HepG2 (cell line): ENCODE measurements around the gene HSPA1A. TPM values are rescaled to one million over a fixed set of nuclear protein-coding genes. Genes with fewer than 3 reads are reported as not detected.

Experiments
- ATF7-NPFF ChIP-seq: sonication (generic); formaldehyde crosslinking; IDR thresholded peaks from 2 replicates; pipeline ENCODE4 v1.8.1; 2023; ENCODE audit warnings: mild to moderate bottlenecking, low read depth, missing genetic modification reagents, moderate library complexity
- BRCA1 ChIP-seq: sonication (generic); formaldehyde crosslinking; IDR thresholded peaks from 2 replicates; pipeline ENCODE4 v1.4.0; 2020; ENCODE audit warnings: missing genetic modification reagents
- FOXA3 ChIP-seq: IDR thresholded peaks from 2 replicates; pipeline ENCODE4 v1.6.1; 2016; ENCODE audit warnings: missing genetic modification reagents, missing compliant biosample characterization
- MZF1 ChIP-seq: sonication (generic); formaldehyde crosslinking; IDR thresholded peaks from 2 replicates; pipeline ENCODE4 v1.8.1; 2023; ENCODE audit warnings: mild to moderate bottlenecking, missing genetic modification reagents, borderline replicate concordance
- ONECUT2 ChIP-seq: sonication (generic); formaldehyde crosslinking; IDR thresholded peaks from 2 replicates; pipeline ENCODE4 v1.4.0; 2020; ENCODE audit warnings: missing genetic modification reagents
- PHF21A ChIP-seq: sonication (generic); formaldehyde crosslinking; IDR thresholded peaks from 2 replicates; pipeline ENCODE4 v1.5.0; 2020; ENCODE audit warnings: mild to moderate bottlenecking, missing genetic modification reagents
- RCOR2 ChIP-seq: IDR thresholded peaks from 2 replicates; pipeline ENCODE4 v1.6.1; 2016; ENCODE audit warnings: missing biosample characterization, missing genetic modification reagents
- REPIN1 ChIP-seq: sonication (generic); formaldehyde crosslinking; IDR thresholded peaks from 2 replicates; pipeline ENCODE4 v1.8.0; 2022; ENCODE audit warnings: missing genetic modification reagents, low read depth, mild to moderate bottlenecking, borderline replicate concordance
- TBP ChIP-seq: sonication (generic); formaldehyde crosslinking; IDR thresholded peaks from 2 replicates; pipeline ENCODE4 v1.5.0; 2020; ENCODE audit warnings: missing genetic modification reagents
- YY1 ChIP-seq: IDR thresholded peaks from 2 replicates; pipeline ENCODE4 v1.6.1; 2011; ENCODE audit warnings: low read length, low read depth, moderate library complexity, mild to moderate bottlenecking; ENCODE audit not compliant: insufficient read depth, insufficient replicate concordance
- ZFAT ChIP-seq: sonication (generic); formaldehyde crosslinking; conservative IDR thresholded peaks from 2 replicates; pipeline ENCODE4 v1.8.1; 2023; ENCODE audit warnings: missing genetic modification reagents, inconsistent platforms
- ZNF747 ChIP-seq: sonication (generic); formaldehyde crosslinking; IDR thresholded peaks from 2 replicates; pipeline ENCODE4 v1.8.1; 2023; ENCODE audit warnings: missing genetic modification reagents, mild to moderate bottlenecking, borderline replicate concordance
- polyA plus RNA-seq, 8 experiments: library from polyadenylated mRNA; depleted of rRNA in 3 of 8; stranded (reverse) in 7 of 8; unstranded in 1 of 8; fragments of >200 nt; fragmentation: Illumina TruSeq in 4 of 8; extraction: Trizol in 4 of 8; gene quantifications; 2 replicates each; pipeline versions ENCODE4 v1.2.1 to v1.2.3, GENCODE V29; 2011 to 2016; ENCODE audit warnings: low read depth in 4 of 8, missing spikeins in 1 of 8, mixed read lengths in 1 of 8; ENCODE audit not compliant: insufficient read depth in 1 of 8
- total RNA-seq, 5 experiments: library from RNA; depleted of rRNA; stranded (reverse); fragments of >200 nt; fragmentation: Illumina TruSeq; extraction: Trizol; gene quantifications; 2 replicates each; pipeline ENCODE4 v1.2.3, GENCODE V29; 2016; ENCODE audit warnings: low read depth in 1 of 5
- TF ChIP-seq, protein P1 (sequence below): sonication (generic); formaldehyde crosslinking; IDR thresholded peaks from 2 replicates; pipeline ENCODE4 v1.4.0; 2020; ENCODE audit warnings: missing genetic modification reagents
- TF ChIP-seq, protein P2 (sequence below): sonication (generic); formaldehyde crosslinking; conservative IDR thresholded peaks from 2 replicates; pipeline ENCODE4 v1.4.0; 2020; ENCODE audit warnings: mild to moderate bottlenecking, missing genetic modification reagents, moderate library complexity
- TF ChIP-seq, protein P3 (sequence below): sonication (generic); formaldehyde crosslinking; IDR thresholded peaks from 2 replicates; pipeline ENCODE4 v1.4.0; 2020; ENCODE audit warnings: missing genetic modification reagents
- TF ChIP-seq, protein P4 (sequence below): fragments of 450-650 bp; IDR thresholded peaks from 2 replicates; pipeline ENCODE4 v1.6.1; 2017
- TF ChIP-seq, protein P5 (sequence below): sonication (generic); formaldehyde crosslinking; IDR thresholded peaks from 2 replicates; pipeline ENCODE4 v1.5.1; 2020; ENCODE audit warnings: mild to moderate bottlenecking, missing genetic modification reagents, moderate library complexity

HSPA1A gene
- total and polyA plus RNA-seq, 2 of the 13 experiments (the other 11 are each of a cell fraction or from before 2014, with no cell fraction given): 44.5 to 85.0 TPM

DNA sequence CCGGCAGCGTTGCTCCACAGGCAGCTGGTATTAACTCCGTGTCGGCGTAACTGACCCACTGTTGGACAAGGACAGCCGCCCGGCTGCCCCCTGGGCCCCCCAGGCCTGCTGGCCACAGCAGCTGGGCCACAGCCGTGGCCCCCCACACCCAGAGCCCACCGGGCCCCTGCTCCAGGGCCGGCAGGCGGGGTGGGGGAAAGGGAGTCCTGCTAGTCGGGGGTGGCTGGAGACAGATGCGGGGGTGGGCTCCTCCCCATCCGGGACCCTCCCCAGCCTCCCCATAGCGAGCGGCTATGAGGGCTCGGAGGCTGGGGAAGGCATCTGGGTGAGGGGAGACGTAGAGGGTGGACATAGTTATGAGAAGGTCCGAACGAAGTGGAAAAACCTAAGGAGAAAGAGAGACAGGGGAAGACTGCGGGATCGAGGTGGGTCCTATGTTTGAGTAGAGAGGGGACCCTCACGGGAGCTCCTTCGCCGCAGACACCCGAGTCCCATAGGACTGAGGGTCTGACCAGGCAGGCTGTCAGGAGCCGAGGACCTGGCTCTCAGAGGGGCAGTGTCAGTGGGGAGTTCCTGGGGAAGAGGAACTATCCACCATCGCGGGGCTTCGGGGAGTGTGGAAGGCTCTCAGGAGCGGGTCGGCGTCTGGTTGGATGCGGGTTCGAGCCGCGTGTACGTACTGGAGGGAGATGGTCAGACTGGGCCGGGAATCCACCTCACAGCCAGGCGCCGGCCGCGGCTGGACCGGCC is 20.3 kb upstream of the HSPA1A start (continued):
- no peak for TF ChIP-seq FOXA3 (CRISPR knock-in tag)
- TF ChIP-seq YY1: no peak
- TF ChIP-seq, protein P1, sequence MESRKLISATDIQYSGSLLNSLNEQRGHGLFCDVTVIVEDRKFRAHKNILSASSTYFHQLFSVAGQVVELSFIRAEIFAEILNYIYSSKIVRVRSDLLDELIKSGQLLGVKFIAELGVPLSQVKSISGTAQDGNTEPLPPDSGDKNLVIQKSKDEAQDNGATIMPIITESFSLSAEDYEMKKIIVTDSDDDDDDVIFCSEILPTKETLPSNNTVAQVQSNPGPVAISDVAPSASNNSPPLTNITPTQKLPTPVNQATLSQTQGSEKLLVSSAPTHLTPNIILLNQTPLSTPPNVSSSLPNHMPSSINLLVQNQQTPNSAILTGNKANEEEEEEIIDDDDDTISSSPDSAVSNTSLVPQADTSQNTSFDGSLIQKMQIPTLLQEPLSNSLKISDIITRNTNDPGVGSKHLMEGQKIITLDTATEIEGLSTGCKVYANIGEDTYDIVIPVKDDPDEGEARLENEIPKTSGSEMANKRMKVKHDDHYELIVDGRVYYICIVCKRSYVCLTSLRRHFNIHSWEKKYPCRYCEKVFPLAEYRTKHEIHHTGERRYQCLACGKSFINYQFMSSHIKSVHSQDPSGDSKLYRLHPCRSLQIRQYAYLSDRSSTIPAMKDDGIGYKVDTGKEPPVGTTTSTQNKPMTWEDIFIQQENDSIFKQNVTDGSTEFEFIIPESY (CRISPR knock-in tag): no peak
- no peak for TF ChIP-seq PHF21A (CRISPR knock-in tag)
- TF ChIP-seq ONECUT2 (CRISPR knock-in tag): no peak
- TF ChIP-seq BRCA1 (CRISPR knock-in tag): no peak
- TF ChIP-seq ATF7-NPFF (CRISPR knock-in tag): peak; percentile 37; the same call in 1 of the 2 replicates
- TF ChIP-seq TBP (CRISPR knock-in tag): no peak
- TF ChIP-seq, protein P2, sequence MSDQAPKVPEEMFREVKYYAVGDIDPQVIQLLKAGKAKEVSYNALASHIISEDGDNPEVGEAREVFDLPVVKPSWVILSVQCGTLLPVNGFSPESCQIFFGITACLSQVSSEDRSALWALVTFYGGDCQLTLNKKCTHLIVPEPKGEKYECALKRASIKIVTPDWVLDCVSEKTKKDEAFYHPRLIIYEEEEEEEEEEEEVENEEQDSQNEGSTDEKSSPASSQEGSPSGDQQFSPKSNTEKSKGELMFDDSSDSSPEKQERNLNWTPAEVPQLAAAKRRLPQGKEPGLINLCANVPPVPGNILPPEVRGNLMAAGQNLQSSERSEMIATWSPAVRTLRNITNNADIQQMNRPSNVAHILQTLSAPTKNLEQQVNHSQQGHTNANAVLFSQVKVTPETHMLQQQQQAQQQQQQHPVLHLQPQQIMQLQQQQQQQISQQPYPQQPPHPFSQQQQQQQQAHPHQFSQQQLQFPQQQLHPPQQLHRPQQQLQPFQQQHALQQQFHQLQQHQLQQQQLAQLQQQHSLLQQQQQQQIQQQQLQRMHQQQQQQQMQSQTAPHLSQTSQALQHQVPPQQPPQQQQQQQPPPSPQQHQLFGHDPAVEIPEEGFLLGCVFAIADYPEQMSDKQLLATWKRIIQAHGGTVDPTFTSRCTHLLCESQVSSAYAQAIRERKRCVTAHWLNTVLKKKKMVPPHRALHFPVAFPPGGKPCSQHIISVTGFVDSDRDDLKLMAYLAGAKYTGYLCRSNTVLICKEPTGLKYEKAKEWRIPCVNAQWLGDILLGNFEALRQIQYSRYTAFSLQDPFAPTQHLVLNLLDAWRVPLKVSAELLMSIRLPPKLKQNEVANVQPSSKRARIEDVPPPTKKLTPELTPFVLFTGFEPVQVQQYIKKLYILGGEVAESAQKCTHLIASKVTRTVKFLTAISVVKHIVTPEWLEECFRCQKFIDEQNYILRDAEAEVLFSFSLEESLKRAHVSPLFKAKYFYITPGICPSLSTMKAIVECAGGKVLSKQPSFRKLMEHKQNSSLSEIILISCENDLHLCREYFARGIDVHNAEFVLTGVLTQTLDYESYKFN (CRISPR knock-in tag): no peak
- TF ChIP-seq ZFAT (CRISPR knock-in tag): no peak
- no peak for TF ChIP-seq REPIN1
- TF ChIP-seq, protein P3, sequence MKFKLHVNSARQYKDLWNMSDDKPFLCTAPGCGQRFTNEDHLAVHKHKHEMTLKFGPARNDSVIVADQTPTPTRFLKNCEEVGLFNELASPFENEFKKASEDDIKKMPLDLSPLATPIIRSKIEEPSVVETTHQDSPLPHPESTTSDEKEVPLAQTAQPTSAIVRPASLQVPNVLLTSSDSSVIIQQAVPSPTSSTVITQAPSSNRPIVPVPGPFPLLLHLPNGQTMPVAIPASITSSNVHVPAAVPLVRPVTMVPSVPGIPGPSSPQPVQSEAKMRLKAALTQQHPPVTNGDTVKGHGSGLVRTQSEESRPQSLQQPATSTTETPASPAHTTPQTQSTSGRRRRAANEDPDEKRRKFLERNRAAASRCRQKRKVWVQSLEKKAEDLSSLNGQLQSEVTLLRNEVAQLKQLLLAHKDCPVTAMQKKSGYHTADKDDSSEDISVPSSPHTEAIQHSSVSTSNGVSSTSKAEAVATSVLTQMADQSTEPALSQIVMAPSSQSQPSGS (CRISPR knock-in tag): no peak
- TF ChIP-seq ZNF747 (CRISPR knock-in tag): no peak; the same call in 1 of the 2 replicates
- no peak for TF ChIP-seq MZF1 (CRISPR knock-in tag)
- TF ChIP-seq, protein P4, sequence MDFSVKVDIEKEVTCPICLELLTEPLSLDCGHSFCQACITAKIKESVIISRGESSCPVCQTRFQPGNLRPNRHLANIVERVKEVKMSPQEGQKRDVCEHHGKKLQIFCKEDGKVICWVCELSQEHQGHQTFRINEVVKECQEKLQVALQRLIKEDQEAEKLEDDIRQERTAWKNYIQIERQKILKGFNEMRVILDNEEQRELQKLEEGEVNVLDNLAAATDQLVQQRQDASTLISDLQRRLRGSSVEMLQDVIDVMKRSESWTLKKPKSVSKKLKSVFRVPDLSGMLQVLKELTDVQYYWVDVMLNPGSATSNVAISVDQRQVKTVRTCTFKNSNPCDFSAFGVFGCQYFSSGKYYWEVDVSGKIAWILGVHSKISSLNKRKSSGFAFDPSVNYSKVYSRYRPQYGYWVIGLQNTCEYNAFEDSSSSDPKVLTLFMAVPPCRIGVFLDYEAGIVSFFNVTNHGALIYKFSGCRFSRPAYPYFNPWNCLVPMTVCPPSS: no peak
- TF ChIP-seq RCOR2 (CRISPR knock-in tag): no peak
- TF ChIP-seq, protein P5, sequence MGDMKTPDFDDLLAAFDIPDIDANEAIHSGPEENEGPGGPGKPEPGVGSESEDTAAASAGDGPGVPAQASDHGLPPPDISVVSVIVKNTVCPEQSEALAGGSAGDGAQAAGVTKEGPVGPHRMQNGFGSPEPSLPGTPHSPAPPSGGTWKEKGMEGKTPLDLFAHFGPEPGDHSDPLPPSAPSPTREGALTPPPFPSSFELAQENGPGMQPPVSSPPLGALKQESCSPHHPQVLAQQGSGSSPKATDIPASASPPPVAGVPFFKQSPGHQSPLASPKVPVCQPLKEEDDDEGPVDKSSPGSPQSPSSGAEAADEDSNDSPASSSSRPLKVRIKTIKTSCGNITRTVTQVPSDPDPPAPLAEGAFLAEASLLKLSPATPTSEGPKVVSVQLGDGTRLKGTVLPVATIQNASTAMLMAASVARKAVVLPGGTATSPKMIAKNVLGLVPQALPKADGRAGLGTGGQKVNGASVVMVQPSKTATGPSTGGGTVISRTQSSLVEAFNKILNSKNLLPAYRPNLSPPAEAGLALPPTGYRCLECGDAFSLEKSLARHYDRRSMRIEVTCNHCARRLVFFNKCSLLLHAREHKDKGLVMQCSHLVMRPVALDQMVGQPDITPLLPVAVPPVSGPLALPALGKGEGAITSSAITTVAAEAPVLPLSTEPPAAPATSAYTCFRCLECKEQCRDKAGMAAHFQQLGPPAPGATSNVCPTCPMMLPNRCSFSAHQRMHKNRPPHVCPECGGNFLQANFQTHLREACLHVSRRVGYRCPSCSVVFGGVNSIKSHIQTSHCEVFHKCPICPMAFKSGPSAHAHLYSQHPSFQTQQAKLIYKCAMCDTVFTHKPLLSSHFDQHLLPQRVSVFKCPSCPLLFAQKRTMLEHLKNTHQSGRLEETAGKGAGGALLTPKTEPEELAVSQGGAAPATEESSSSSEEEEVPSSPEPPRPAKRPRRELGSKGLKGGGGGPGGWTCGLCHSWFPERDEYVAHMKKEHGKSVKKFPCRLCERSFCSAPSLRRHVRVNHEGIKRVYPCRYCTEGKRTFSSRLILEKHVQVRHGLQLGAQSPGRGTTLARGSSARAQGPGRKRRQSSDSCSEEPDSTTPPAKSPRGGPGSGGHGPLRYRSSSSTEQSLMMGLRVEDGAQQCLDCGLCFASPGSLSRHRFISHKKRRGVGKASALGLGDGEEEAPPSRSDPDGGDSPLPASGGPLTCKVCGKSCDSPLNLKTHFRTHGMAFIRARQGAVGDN (CRISPR knock-in tag): no peak
